SK-N-SH (cell line): Measurements from ENCODE around the gene TRIM44.

Experiments
- ELF1 ChIP-seq: IDR thresholded peaks from 2 replicates; pipeline ENCODE4 v1.4.0; 2012
- EZH2phosphoT487 ChIP-seq: fragments of 200-600 bp; sonication (generic); IDR thresholded peaks from 2 replicates; pipeline ENCODE4 v1.6.1; 2017; ENCODE audit warnings: low read depth, mixed run types, mild to moderate bottlenecking, antibody characterized with exemption, moderate library complexity, borderline replicate concordance
- RAD21 ChIP-seq: IDR thresholded peaks from 2 replicates; pipeline ENCODE4 v1.6.1; 2012; ENCODE audit warnings: mild to moderate bottlenecking, low read length
- RCOR1 ChIP-seq: fragments of 150-350 bp; IDR thresholded peaks from 2 replicates; pipeline ENCODE4 v1.6.1; 2017; ENCODE audit warnings: antibody characterized with exemption, low read length
- REST ChIP-seq: IDR thresholded peaks from 2 replicates; pipeline ENCODE4 v1.6.1; 2012; ENCODE audit warnings: mild to moderate bottlenecking, low read depth, low read length, moderate library complexity
- SMC3 ChIP-seq: IDR thresholded peaks from 2 replicates; pipeline ENCODE4 v1.6.1; 2012; ENCODE audit warnings: low read depth, low read length, improper control_type of control experiment
- TAF1 ChIP-seq: IDR thresholded peaks from 2 replicates; pipeline ENCODE4 v1.6.1; 2012; ENCODE audit warnings: low read depth, mild to moderate bottlenecking, low read length, moderate library complexity, borderline replicate concordance
- TEAD4 ChIP-seq: IDR thresholded peaks from 2 replicates; pipeline ENCODE4 v1.4.0; 2012; ENCODE audit warnings: mild to moderate bottlenecking, borderline replicate concordance; ENCODE audit not compliant: insufficient read depth
- USF1 ChIP-seq: IDR thresholded peaks from 2 replicates; pipeline ENCODE4 v1.4.0; 2012; ENCODE audit warnings: low read depth, borderline replicate concordance
- YY1 ChIP-seq: IDR thresholded peaks from 2 replicates; pipeline ENCODE4 v1.4.0; 2012; ENCODE audit warnings: low read depth, mild to moderate bottlenecking

GRCh38 chr11:35856259-35856658 lies 193.7 kb downstream of the TRIM44 start:
- no peak for TF ChIP-seq REST
- TF ChIP-seq ELF1 = no peak
- no peak for TF ChIP-seq EZH2phosphoT487
- TF ChIP-seq USF1 = no peak
- no peak for TF ChIP-seq RCOR1
- no peak for TF ChIP-seq TAF1
- no peak for TF ChIP-seq RAD21
- no peak for TF ChIP-seq YY1
- TF ChIP-seq TEAD4 = no peak
- TF ChIP-seq SMC3 = no peak
